Astrocyte of the cerebellum (primary cell): Measurements from ENCODE around the gene RBMS3.

Source experiments
- DNase-seq: peaks from one replicate; pipeline ENCODE4 v3.0.0-alpha.2; 2011; ENCODE audit warnings: low read depth
- H3K4me3 ChIP-seq: 2 replicates; pipeline ENCODE4 v1.5.1; 2011; ENCODE audit warnings: mild to moderate bottlenecking, low read depth, low read length, moderate library complexity
- CTCF ChIP-seq: IDR thresholded peaks from 2 replicates; pipeline ENCODE4 v1.5.1; 2012; ENCODE audit warnings: low read length, low read depth, moderate library complexity, mild to moderate bottlenecking; ENCODE audit errors: missing control alignments
- in situ Hi-C: cut with HindIII; loops from 2 replicates; pipeline ENCODE4 v1.10.0; 2017; ENCODE audit warnings: low sequenced_read_pairs

Gene RBMS3

GRCh38 chr3:29718661-29719065, 437.8 kb downstream of the RBMS3 start:
- DNase-seq, result no peak
- TF ChIP-seq CTCF, result no peak
- in situ Hi-C loops, result no loop called here
- H3K4me3 ChIP-seq, result no peak overlapping the region

- DNase-seq, result no peak
- TF ChIP-seq CTCF, result no peak
- in situ Hi-C loops, result no loop called here
- no peak overlapping the region for H3K4me3 ChIP-seq
These were observed 439.8 kb downstream of the RBMS3 start for GRCh38 chr3:29720665-29721064.

DNA sequence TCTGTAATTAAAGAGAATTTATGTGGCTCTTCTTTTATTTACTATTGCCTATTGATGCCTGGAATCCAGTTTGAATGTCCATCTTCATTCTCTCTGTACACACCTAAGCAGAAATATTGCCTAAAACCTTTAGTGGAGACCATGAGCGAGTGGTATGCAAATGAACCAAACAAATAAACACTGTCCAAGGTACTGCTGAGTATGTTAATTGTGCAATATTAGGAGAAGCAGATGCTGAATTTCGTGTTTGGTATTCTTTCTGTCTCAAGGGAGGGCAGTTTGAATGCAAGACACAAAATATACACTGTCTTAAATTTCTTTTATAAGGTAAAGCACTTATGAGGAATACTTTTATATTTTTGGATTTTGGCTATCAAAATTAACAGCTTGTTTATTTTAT, 440.9 kb downstream of the RBMS3 start:
- H3K4me3 ChIP-seq, result no peak overlapping the region
- in situ Hi-C loops, result no loop called here
- TF ChIP-seq CTCF, result no peak
- DNase-seq, result no peak

- H3K4me3 ChIP-seq, result no peak overlapping the region
- TF ChIP-seq CTCF, result no peak
- DNase-seq, result no peak
- in situ Hi-C loops, result no loop called here
These were observed 450.2 kb downstream of the RBMS3 start for GRCh38 chr3:29731050-29731449.

- in situ Hi-C loops, result no loop called here
- no peak for DNase-seq
- no peak overlapping the region for H3K4me3 ChIP-seq
- no peak for TF ChIP-seq CTCF
These were observed 460.4 kb downstream of the RBMS3 start for GRCh38 chr3:29741231-29741630.

- no peak overlapping the region for H3K4me3 ChIP-seq
- DNase-seq, result no peak
- no peak for TF ChIP-seq CTCF
- in situ Hi-C loops, result no loop called here
These were observed 464.5 kb downstream of the RBMS3 start for GRCh38 chr3:29745232-29745870.

- TF ChIP-seq CTCF, result no peak
- no peak overlapping the region for H3K4me3 ChIP-seq
- in situ Hi-C loops, result no loop called here
- no peak for DNase-seq
These were observed 465.4 kb downstream of the RBMS3 start for GRCh38 chr3:29746163-29746760.
